Memory B cell (primary cell): ENCODE results near the gene RMDN3.

Experiments used
- ATAC-seq: fragments of 150-1000 bp; cut with Tn5 transposase; 2 replicates; pipeline ENCODE4 v1.10.0; 2021; ENCODE audit warnings: low read depth, mild to moderate bottlenecking, moderate library complexity
- DNase-seq, 2 donors: peaks; one replicate each; pipeline ENCODE4 v3.0.0; 2022; ENCODE audit warnings: low spot score in 2 of 2
- H3K27ac Mint-ChIP-seq: one replicate; pipeline ENCODE4 v1.8.0; 2022; ENCODE audit warnings: mild to moderate bottlenecking, moderate library complexity, mixed read lengths
- H3K27me3 Mint-ChIP-seq: one replicate; pipeline ENCODE4 v1.8.0; 2022; ENCODE audit warnings: mixed read lengths
- H3K36me3 Mint-ChIP-seq: one replicate; pipeline ENCODE4 v1.8.0; 2022; ENCODE audit warnings: mild to moderate bottlenecking, mixed read lengths
- H3K4me1 Mint-ChIP-seq: one replicate; pipeline ENCODE4 v1.8.0; 2022; ENCODE audit warnings: mixed read lengths
- H3K4me3 Mint-ChIP-seq: one replicate; pipeline ENCODE4 v1.8.0; 2022; ENCODE audit warnings: mild to moderate bottlenecking, moderate library complexity, mixed read lengths
- H3K9me3 Mint-ChIP-seq: one replicate; pipeline ENCODE4 v1.8.0; 2022; ENCODE audit warnings: mixed read lengths

Gene RMDN3

GRCh38 chr15:40767838-40768500 is 12.9 kb upstream of the RMDN3 start:
- ATAC-seq (no peak), DNase-seq (no peak)
- Mint-ChIP-seq H3K27me3 (no peaks in the 10 kb centered on the region), H3K27ac (no peak overlapping the region), H3K4me3 (no peak overlapping the region), H3K9me3 (no peaks in the 10 kb centered on the region), H3K4me1 (peaks cover 36% of the 10 kb centered on the region), H3K36me3 (peaks cover 3% of the 10 kb centered on the region)

DNA sequence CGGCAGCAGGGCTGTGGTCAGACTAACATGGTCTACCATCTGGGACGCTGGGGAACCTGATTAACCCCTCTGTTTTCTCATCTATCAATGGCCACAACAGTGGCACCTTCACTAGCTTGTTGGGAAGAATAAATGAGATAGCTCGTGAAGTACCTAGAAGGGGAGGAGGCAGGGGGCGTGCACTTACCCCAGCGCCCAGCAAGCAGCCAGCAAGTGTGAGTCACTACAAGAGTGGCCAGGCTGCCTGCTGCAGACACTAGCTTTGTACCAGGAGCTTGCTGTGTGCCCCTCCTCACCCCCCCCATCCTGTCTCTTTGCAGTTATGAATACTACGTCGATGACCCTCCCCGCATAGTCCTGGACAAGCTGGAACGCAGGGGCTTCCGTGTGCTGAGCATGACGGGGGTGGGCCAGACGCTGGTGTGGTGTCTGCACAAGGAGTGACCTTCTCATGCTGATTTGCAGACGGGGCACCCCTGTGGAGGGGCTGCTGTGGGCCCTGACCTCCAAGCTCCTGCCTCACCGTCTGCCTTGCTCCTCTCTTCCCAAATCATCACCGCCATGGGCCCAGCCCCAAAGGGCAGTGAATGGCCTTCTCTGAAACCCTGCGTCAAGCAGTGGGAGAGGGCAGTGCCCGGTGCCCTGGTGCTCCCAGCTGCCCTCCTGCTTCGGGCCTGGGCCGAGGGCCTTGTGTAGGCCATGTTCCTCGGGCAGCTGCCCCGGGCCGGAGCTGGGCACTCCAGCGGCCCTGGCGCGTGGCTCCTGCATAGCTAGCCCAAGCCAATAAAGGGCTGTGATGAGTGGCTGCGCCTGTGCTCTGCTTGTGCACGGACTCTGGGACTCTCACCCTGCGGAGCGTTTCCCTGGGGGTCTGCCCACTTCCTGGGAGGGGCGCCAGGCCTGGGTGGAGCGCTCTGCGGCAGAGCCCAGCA is 12.1 kb upstream of the RMDN3 start:
- Mint-ChIP-seq H3K36me3 (peaks cover 2% of the 10 kb centered on the region), H3K27me3 (no peaks in the 10 kb centered on the region), H3K9me3 (no peaks in the 10 kb centered on the region), H3K4me1 (peaks cover 34% of the 10 kb centered on the region), H3K4me3 (no peak overlapping the region), H3K27ac (no peak overlapping the region)
- ATAC-seq (no peak), DNase-seq (no peak)

- Mint-ChIP-seq H3K4me1 (peaks cover 34% of the 10 kb centered on the region), H3K36me3 (peaks cover 2% of the 10 kb centered on the region), H3K27me3 (no peaks in the 10 kb centered on the region), H3K9me3 (no peaks in the 10 kb centered on the region), H3K27ac (no peak overlapping the region), H3K4me3 (no peak overlapping the region)
- ATAC-seq (no peak), DNase-seq (no peak)
These were observed 11.3 kb upstream of the RMDN3 start for GRCh38 chr15:40766194-40766815.

- H3K4me3 Mint-ChIP-seq, result peak overlapping the region; percentile 83
- peak overlapping the region; percentile 35 for H3K27ac Mint-ChIP-seq
- H3K36me3 Mint-ChIP-seq, result no peaks in the 10 kb centered on the region
- ATAC-seq, result no peak
- no peaks in the 10 kb centered on the region for H3K27me3 Mint-ChIP-seq
- no peak for DNase-seq
- H3K9me3 Mint-ChIP-seq, result no peaks in the 10 kb centered on the region
- peaks cover 28% of the 10 kb centered on the region for H3K4me1 Mint-ChIP-seq
These were observed 9.6 kb upstream of the RMDN3 start for GRCh38 chr15:40764629-40765103.

DNA sequence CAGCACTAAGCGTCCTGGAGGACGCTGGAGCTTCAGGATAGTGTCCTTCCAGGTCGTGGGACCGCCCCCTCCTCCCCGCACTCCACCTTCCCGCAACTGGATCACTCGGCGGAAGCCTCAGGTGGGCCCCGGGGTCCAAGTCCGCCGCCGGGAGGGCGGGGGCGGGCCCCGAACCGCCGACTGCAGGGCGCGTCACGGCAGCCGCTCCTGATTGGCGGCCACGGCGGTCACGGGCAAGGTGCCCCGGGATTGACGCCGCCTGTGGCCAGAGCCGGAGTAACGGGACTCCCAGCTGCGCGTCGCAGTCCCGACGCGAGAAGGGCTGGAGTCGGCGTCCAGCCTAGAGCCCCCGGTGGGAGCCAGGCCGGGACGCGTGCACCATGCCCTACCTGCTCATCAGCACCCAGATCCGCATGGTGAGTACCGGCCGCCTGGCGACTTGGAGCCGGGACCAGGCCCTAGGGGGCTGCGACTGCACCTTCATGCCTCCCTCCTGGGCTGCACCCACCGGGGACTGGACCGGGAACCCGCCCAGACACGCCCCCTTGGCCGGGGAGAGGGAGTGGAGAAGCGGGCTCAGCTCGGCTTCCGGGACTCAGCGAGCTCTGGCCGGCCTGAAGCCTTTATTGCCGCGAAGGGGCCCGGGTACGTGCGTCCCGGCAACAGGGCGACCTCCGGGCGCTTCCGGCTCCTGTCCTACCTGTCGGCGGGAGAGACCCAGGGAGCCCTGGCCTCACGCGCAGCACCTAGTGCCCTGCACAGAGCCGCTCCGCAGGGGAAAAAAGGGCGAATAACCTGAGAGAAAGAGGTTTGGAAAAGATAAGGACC is 9.0 kb upstream of the RMDN3 start, which contains the start of gene GCHFR:
Gene GCHFR, plus strand, starts transcription at position 268 of the 828 bp plus-strand sequence. Its CDS starts 113 bp downstream, at position 381.
- Mint-ChIP-seq H3K4me3 (peak within 1 kb of the TSS; percentile 83), H3K36me3 (no peaks in the 10 kb centered on the region), H3K27ac (peak within 1 kb of the TSS; percentile 35), H3K27me3 (no peaks in the 10 kb centered on the region), H3K4me1 (peaks cover 23% of the 10 kb centered on the region), H3K9me3 (no peaks in the 10 kb centered on the region)
- DNase-seq, result peak; percentile 41 to 54
- peak; percentile 75 for ATAC-seq

DNA sequence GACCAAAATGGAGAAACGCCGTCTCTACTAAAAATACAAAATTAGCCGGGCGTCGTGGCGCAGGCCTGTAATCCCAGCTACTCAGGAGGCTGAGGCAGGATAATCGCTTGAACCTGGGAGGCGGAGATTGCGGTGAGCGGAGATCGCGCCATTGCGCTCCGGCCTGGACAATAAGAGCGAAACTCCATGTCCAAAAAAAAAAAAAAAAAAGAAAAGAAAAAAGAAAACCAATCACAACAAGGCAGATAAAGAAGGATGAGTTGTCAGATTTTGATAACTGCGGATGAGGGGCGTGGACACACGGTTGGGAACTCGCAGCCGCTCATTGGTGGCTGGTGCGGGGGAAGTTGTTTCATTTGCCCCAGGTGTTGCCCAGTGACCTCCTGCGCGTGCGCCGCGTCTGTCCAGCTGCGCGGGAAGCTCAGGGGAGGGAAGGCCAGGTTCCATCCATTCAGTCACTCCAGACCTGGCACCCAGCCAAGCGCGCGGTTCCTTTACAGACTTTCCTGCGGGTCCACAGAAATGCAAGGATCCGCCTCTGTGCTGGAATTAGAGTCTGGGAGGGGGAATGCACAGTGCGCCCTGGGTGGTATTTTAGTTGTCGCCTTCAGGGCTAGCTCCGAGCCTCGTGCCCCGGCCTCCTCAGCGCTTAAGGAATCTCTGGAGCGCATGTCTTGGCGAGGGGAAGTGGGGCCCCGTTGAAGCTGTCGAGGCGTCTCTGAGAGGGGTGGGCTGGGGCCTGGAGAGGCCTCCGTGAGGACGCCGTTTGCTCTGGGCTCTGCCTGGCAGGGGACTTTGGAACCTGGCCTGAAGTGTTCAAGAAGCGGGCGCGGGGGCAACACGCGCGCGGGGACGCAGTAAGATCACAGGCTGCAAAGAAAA is 8.1 kb upstream of the RMDN3 start:
- H3K9me3 Mint-ChIP-seq, result no peaks in the 10 kb centered on the region
- no peak overlapping the region for H3K27ac Mint-ChIP-seq
- no peak for DNase-seq
- H3K27me3 Mint-ChIP-seq, result no peaks in the 10 kb centered on the region
- H3K4me1 Mint-ChIP-seq, result peaks cover 15% of the 10 kb centered on the region
- no peaks in the 10 kb centered on the region for H3K36me3 Mint-ChIP-seq
- H3K4me3 Mint-ChIP-seq, result peak overlapping the region; percentile 83
- peak; percentile 22 for ATAC-seq

- Mint-ChIP-seq H3K9me3 (no peaks in the 10 kb centered on the region), H3K36me3 (no peaks in the 10 kb centered on the region), H3K4me1 (peaks cover 4% of the 10 kb centered on the region), H3K27ac (no peak overlapping the region), H3K4me3 (no peak overlapping the region), H3K27me3 (no peaks in the 10 kb centered on the region)
- ATAC-seq (no peak), DNase-seq (no peak)
These were observed 4.9 kb upstream of the RMDN3 start for GRCh38 chr15:40759961-40760360.

DNA sequence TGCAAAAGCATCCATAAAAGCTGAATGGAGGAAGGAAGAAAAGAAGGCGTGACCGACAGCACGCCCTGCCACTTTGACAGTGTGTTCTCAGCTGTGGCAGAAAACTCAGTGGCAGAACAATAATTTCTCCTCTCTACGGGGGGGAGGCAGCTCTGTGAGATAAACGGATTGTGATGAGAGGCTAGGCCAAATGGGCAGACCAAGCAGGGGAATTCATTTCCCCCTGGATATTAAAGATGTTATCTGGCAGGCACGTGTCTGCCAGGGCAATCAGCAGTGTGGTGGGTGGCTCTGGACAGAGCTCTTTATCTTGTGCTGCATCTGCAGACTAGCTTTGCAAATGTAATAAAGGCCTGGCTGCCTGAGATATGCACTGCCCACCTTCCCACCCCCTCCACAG is 1.9 kb upstream of the RMDN3 start:
- no peak overlapping the region for H3K27ac Mint-ChIP-seq
- ATAC-seq (no peak), DNase-seq (no peak)
- H3K27me3 Mint-ChIP-seq, result no peaks in the 10 kb centered on the region
- H3K9me3 Mint-ChIP-seq, result no peaks in the 10 kb centered on the region
- peaks cover 3% of the 10 kb centered on the region for H3K4me1 Mint-ChIP-seq
- peaks cover 2% of the 10 kb centered on the region for H3K36me3 Mint-ChIP-seq
- H3K4me3 Mint-ChIP-seq, result peak overlapping the region; percentile 28

DNA sequence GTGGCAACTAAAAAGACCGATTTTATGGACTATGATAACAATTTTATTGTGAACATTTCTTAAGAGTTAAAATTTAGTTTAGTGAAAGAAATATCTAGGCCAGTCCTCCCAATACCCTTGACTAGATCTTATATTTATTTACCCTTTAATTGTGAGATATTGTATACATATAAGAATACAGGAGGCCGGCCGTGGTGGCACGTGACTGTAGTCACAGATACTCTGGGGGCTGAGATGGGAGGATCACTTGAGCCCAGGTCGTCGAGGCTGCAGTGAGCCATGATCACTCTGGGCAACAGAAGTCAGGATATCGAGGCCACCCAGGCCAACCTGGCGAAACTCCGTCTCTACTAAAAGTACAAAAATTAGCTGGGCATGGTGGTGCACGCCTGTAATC is 756 bp upstream of the RMDN3 start:
- ATAC-seq, result no peak
- Mint-ChIP-seq H3K9me3 (no peaks in the 10 kb centered on the region), H3K36me3 (peaks cover 9% of the 10 kb centered on the region), H3K27ac (peak overlapping the region; percentile 90), H3K4me1 (peaks cover 3% of the 10 kb centered on the region), H3K27me3 (no peaks in the 10 kb centered on the region), H3K4me3 (peak overlapping the region; percentile 93)
- DNase-seq, result no peak

- Mint-ChIP-seq H3K27me3 (no peaks in the 10 kb centered on the region), H3K36me3 (peaks cover 13% of the 10 kb centered on the region), H3K9me3 (no peaks in the 10 kb centered on the region), H3K27ac (peak overlapping the region; percentile 90), H3K4me1 (peaks cover 3% of the 10 kb centered on the region), H3K4me3 (peak overlapping the region; percentile 93)
- peak; percentile 1 for ATAC-seq
- peak in 1 of 2 donors; percentile 18 for DNase-seq
These were observed 526 bp downstream of the RMDN3 start for GRCh38 chr15:40754574-40754882.

DNA sequence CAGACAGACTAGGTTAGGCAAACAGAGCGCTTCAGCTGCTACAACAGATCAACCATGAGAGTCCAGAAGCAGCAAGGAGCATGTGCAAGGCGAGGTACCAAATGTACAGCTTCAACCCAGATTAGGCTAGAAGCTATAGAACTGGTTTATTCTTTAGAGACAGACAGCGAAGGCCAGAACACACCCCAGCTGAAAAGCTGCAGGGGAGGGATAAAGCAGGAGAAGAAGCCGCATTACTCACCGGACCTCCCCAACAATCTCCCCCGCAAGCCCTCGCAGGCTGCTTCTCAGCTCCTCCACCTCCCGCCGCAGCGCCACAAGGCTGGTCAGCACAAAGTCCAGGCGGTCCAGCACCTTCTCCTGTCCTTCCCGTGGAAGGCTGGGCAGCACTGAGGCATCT is 3.3 kb downstream of the RMDN3 start:
- Mint-ChIP-seq H3K4me3 (no peak overlapping the region), H3K27me3 (no peaks in the 10 kb centered on the region), H3K9me3 (no peaks in the 10 kb centered on the region), H3K36me3 (peaks cover 14% of the 10 kb centered on the region), H3K4me1 (peaks cover 3% of the 10 kb centered on the region), H3K27ac (no peak overlapping the region)
- ATAC-seq (no peak), DNase-seq (no peak)

DNA sequence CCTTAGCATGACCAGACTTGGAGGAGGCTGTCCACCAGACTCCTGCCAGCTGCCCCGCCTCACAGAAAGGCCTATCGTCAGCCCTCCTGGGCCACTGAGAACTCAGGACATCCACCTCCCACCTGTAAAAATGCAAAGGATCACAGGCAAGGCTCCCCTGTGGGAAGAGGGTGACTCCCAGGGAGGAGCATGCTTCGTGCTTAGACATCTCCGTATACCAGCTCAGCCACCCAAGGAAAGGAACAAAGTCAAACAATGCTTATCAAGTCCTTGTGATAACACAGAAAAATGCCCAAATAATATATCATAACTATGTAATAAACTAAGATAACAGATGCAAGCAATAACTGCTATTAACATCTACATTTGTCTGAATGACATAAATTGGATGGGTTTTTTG is 4.2 kb downstream of the RMDN3 start:
- Mint-ChIP-seq H3K36me3 (peaks cover 14% of the 10 kb centered on the region), H3K9me3 (no peaks in the 10 kb centered on the region), H3K4me1 (peaks cover 3% of the 10 kb centered on the region), H3K27me3 (no peaks in the 10 kb centered on the region), H3K27ac (no peak overlapping the region), H3K4me3 (no peak overlapping the region)
- ATAC-seq (no peak), DNase-seq (no peak)

- Mint-ChIP-seq H3K4me1 (peaks cover 5% of the 10 kb centered on the region), H3K4me3 (no peak overlapping the region), H3K27ac (no peak overlapping the region), H3K36me3 (peaks cover 20% of the 10 kb centered on the region), H3K27me3 (no peaks in the 10 kb centered on the region), H3K9me3 (no peaks in the 10 kb centered on the region)
- ATAC-seq, result no peak
- no peak for DNase-seq
These were observed 5.9 kb downstream of the RMDN3 start for GRCh38 chr15:40749151-40749630.
